IPS-11a (cell line): ENCODE results near the gene STK11IP.

Experiments used
- H3K4me3 ChIP-seq: one replicate; pipeline ENCODE4 v1.5.1; 2013; ENCODE audit warnings: low read depth, low read length, control low read depth

Gene STK11IP

GRCh38 chr2:219597552-219598307 is at the start of gene STK11IP:
Gene STK11IP, plus strand, starts transcription at chr2:219597857. Its CDS starts 263 bp downstream, at chr2:219598120.
- H3K4me3 ChIP-seq, result peak within 1 kb of the TSS; percentile 86

- no peak overlapping the region for H3K4me3 ChIP-seq
These were observed 48.7 kb upstream of the STK11IP start for GRCh38 chr2:219548990-219549389.

- no peak overlapping the region for H3K4me3 ChIP-seq
These were observed 48.0 kb upstream of the STK11IP start for GRCh38 chr2:219549619-219550018.

GRCh38 chr2:219551441-219552381 is 45.9 kb upstream of the STK11IP start:
- H3K4me3 ChIP-seq, result peak overlapping the region; percentile 63

GRCh38 chr2:219552382-219553167 is 45.1 kb upstream of the STK11IP start:
- H3K4me3 ChIP-seq, result peak overlapping the region; percentile 63

GRCh38 chr2:219553168-219553417 is 44.6 kb upstream of the STK11IP start:
- H3K4me3 ChIP-seq, result peak overlapping the region; percentile 63

- H3K4me3 ChIP-seq, result no peak overlapping the region
These were observed 44.1 kb upstream of the STK11IP start for GRCh38 chr2:219553463-219553963.

- no peak overlapping the region for H3K4me3 ChIP-seq
These were observed 43.3 kb upstream of the STK11IP start for GRCh38 chr2:219554350-219554749.

- no peak overlapping the region for H3K4me3 ChIP-seq
These were observed 41.7 kb upstream of the STK11IP start for GRCh38 chr2:219555956-219556355.

- H3K4me3 ChIP-seq, result no peak overlapping the region
These were observed 41.2 kb upstream of the STK11IP start for GRCh38 chr2:219556413-219556812.

- H3K4me3 ChIP-seq, result no peak overlapping the region
These were observed 40.3 kb upstream of the STK11IP start for GRCh38 chr2:219557320-219557719.

GRCh38 chr2:219557791-219558785 is 39.6 kb upstream of the STK11IP start:
- no peak overlapping the region for H3K4me3 ChIP-seq

GRCh38 chr2:219559156-219559915 is 38.3 kb upstream of the STK11IP start:
- H3K4me3 ChIP-seq, result no peak overlapping the region

GRCh38 chr2:219560037-219560892 is 37.4 kb upstream of the STK11IP start:
- H3K4me3 ChIP-seq, result no peak overlapping the region

- no peak overlapping the region for H3K4me3 ChIP-seq
These were observed 36.8 kb upstream of the STK11IP start for GRCh38 chr2:219560893-219561178.

- H3K4me3 ChIP-seq, result no peak overlapping the region
These were observed 36.2 kb upstream of the STK11IP start for GRCh38 chr2:219561179-219562048.
